ENCODE results near the gene GALE. TPM values are rescaled to one million over a fixed set of nuclear protein-coding genes. Genes with fewer than 3 reads are reported as not detected.

Gene GALE
- total and polyA plus RNA-seq, 2 donors (not counting 1 experiment from before 2014, with no cell fraction given): 9.4 to 12.1 TPM

DNA sequence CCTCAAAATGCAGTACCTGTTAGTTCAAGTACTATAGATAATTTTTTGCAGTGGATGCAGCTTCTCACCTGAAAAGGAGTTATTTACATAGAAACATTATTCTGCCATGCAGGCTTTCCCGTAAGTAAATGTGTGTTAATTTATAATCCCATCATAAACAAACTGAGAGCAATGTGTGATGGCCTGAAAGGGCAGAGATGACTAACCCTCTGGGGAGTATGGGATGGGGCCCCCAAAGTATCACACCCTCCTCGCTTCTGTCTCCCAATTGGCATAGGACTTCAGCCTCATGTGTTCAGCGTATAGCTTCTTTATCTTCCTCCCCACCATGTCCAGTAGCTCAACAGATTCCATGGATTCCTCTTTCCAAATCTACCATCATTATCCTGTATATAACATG is 17.1 kb upstream of the GALE start:
- Histone ChIP-seq H3K36me3 (replicated peaks in 1 of 2; ENCODE audit: control extremely low read depth in 1 of 2, control insufficient read depth in 1 of 2, extremely low read depth in 1 of 2, insufficient read depth in 2 of 2, low read length in 1 of 2) (peaks cover 17 to 43% of the 10 kb centered on the region in 2 experiments), H3K4me1 (ENCODE audit: control insufficient read depth in 2 of 2, insufficient read depth in 2 of 2, low read length in 2 of 2) (no peaks in the 10 kb centered on the region)
- POLR2A ChIA-PET: no interaction called here

DNA sequence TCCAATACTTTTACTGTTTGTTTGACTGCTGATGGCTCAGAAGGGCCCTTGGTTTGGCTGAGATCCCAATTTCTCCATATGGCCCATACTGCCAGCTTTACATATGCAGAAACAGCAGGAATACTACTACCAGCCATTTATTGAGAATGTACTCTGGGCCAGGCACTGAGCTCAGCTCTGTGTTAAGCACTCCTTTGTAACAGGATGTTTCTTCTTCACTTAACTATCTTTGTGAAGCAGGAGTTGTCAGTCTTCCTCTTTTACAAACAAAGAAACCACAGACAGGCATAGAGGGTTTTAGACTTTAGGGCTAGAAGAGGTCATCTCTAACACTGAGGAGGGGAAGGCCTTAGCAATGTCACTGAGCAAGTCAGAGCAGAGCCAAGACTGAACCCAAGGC is 16.4 kb upstream of the GALE start:
- Histone ChIP-seq H3K4me3 (ENCODE audit: control extremely low read depth in 1 of 5, extremely low read depth in 1 of 5, insufficient read depth in 1 of 5, low read depth in 2 of 5, low read length in 4 of 5) (no peak overlapping the region), H3K9ac (ENCODE audit: low read length) (no peak overlapping the region), H2AFZ (ENCODE audit: insufficient read depth, low read depth, low read length, poor library complexity, severe bottlenecking) (no peak overlapping the region), H3K36me3 (replicated peaks in 1 of 2; ENCODE audit: control extremely low read depth in 1 of 2, control insufficient read depth in 1 of 2, extremely low read depth in 1 of 2, insufficient read depth in 2 of 2, low read length in 1 of 2) (peaks cover 17 to 43% of the 10 kb centered on the region in 2 experiments), H3K4me1 (ENCODE audit: control insufficient read depth in 2 of 2, insufficient read depth in 2 of 2, low read length in 2 of 2) (no peaks in the 10 kb centered on the region), H3K9me3 (ENCODE audit: control extremely low read depth in 1 of 3, control insufficient read depth in 2 of 3, insufficient read depth in 1 of 3, low read length in 2 of 3) (no peaks in the 10 kb centered on the region), H3K27me3 (replicated peaks in 1 of 4; ENCODE audit: control extremely low read depth in 1 of 4, control insufficient read depth in 3 of 4, insufficient read depth in 4 of 4, low read length in 3 of 4) (no peaks in the 10 kb centered on the region), H3K27ac (ENCODE audit: low read length in 2 of 2) (no peak overlapping the region), H4K20me1 (ENCODE audit: control insufficient read depth, insufficient read depth, low read length, poor library complexity, severe bottlenecking) (no peaks in the 10 kb centered on the region), H3K4me2 (replicated peaks; ENCODE audit: low read depth, low read length, poor library complexity, severe bottlenecking) (no peak overlapping the region), H3K79me2 (ENCODE audit: control insufficient read depth, insufficient read depth, low read length) (no peaks in the 10 kb centered on the region)
- Mint-ChIP-seq H3K27ac (no peak overlapping the region), H3K4me3 (no peak overlapping the region), H3K4me1 (peaks cover 2% of the 10 kb centered on the region), H3K9me3 (ENCODE audit: insufficient read depth) (no peaks in the 10 kb centered on the region), H3K27me3 (no peaks in the 10 kb centered on the region)
- ATAC-seq (ENCODE audit: low read depth) (no peak), DNase-seq (no peak)
- ChIA-PET POLR2A (no interaction called here), CTCF (interaction anchor here (0.6 to 4.4 kb wide), 5 partner anchors 10 to 100 kb away, joined by 3 to 20 read pairs (median 4); no protein-coding TSS in a partner anchor)
- no peak for TF ChIP-seq EZH2 (IDR thresholded peaks at IDR 0.05; ENCODE audit: borderline replicate concordance, insufficient read depth, low read depth, low read length, poor library complexity, severe bottlenecking)
- TF ChIP-seq, protein P1, sequence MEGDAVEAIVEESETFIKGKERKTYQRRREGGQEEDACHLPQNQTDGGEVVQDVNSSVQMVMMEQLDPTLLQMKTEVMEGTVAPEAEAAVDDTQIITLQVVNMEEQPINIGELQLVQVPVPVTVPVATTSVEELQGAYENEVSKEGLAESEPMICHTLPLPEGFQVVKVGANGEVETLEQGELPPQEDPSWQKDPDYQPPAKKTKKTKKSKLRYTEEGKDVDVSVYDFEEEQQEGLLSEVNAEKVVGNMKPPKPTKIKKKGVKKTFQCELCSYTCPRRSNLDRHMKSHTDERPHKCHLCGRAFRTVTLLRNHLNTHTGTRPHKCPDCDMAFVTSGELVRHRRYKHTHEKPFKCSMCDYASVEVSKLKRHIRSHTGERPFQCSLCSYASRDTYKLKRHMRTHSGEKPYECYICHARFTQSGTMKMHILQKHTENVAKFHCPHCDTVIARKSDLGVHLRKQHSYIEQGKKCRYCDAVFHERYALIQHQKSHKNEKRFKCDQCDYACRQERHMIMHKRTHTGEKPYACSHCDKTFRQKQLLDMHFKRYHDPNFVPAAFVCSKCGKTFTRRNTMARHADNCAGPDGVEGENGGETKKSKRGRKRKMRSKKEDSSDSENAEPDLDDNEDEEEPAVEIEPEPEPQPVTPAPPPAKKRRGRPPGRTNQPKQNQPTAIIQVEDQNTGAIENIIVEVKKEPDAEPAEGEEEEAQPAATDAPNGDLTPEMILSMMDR (IDR thresholded peaks at IDR 0.05): no peak
- intact Hi-C loops (cut with micrococcal nuclease): no loop called here

More for the DNA sequence above, 17.1 kb upstream of the GALE start:
- intact Hi-C loops (cut with micrococcal nuclease): no loop called here
- WGBS (ENCODE audit: insufficient coverage): 78% methylated on average over 2 of the region's 3 CpGs
- Histone ChIP-seq H3K79me2 (ENCODE audit: control insufficient read depth, insufficient read depth, low read length) (no peaks in the 10 kb centered on the region), H3K9ac (ENCODE audit: low read length) (no peak overlapping the region), H2AFZ (ENCODE audit: insufficient read depth, low read depth, low read length, poor library complexity, severe bottlenecking) (no peak overlapping the region), H3K9me3 (ENCODE audit: control extremely low read depth in 1 of 3, control insufficient read depth in 2 of 3, insufficient read depth in 1 of 3, low read length in 2 of 3) (no peaks in the 10 kb centered on the region), H3K27me3 (replicated peaks in 1 of 4; ENCODE audit: control extremely low read depth in 1 of 4, control insufficient read depth in 3 of 4, insufficient read depth in 4 of 4, low read length in 3 of 4) (no peaks in the 10 kb centered on the region), H3K27ac (ENCODE audit: low read length in 2 of 2) (no peak overlapping the region), H3K4me3 (ENCODE audit: control extremely low read depth in 1 of 5, extremely low read depth in 1 of 5, insufficient read depth in 1 of 5, low read depth in 2 of 5, low read length in 4 of 5) (no peak overlapping the region), H4K20me1 (ENCODE audit: control insufficient read depth, insufficient read depth, low read length, poor library complexity, severe bottlenecking) (no peaks in the 10 kb centered on the region), H3K4me2 (replicated peaks; ENCODE audit: low read depth, low read length, poor library complexity, severe bottlenecking) (no peak overlapping the region)
- Mint-ChIP-seq H3K27me3 (no peaks in the 10 kb centered on the region), H3K27ac (no peak overlapping the region), H3K4me3 (no peak overlapping the region), H3K9me3 (ENCODE audit: insufficient read depth) (no peaks in the 10 kb centered on the region), H3K4me1 (no peaks in the 10 kb centered on the region)
- TF ChIP-seq, protein P1 (IDR thresholded peaks at IDR 0.05): no peak
- TF ChIP-seq EZH2 (IDR thresholded peaks at IDR 0.05; ENCODE audit: borderline replicate concordance, insufficient read depth, low read depth, low read length, poor library complexity, severe bottlenecking): no peak
- CTCF ChIA-PET: interaction anchor here (0.6 to 4.4 kb wide), 6 partner anchors 10 to 99 kb away, joined by 3 to 20 read pairs (median 4); no protein-coding TSS in a partner anchor
- ATAC-seq (ENCODE audit: low read depth): no peak
- DNase-seq: no peak
